DMS153 (cell line): ENCODE data around the gene CAPNS1.
"Not testable (repeated sequence)": the region's sequence is repeated elsewhere in the genome, so short reads cannot be mapped to it uniquely, and the experiment has no call there.

ENCODE experiments used
- DNase-seq: peaks from one replicate; lab custom pipeline; 2025; lab: John Stamatoyannopoulos, UW

CAPNS1 gene

DNA sequence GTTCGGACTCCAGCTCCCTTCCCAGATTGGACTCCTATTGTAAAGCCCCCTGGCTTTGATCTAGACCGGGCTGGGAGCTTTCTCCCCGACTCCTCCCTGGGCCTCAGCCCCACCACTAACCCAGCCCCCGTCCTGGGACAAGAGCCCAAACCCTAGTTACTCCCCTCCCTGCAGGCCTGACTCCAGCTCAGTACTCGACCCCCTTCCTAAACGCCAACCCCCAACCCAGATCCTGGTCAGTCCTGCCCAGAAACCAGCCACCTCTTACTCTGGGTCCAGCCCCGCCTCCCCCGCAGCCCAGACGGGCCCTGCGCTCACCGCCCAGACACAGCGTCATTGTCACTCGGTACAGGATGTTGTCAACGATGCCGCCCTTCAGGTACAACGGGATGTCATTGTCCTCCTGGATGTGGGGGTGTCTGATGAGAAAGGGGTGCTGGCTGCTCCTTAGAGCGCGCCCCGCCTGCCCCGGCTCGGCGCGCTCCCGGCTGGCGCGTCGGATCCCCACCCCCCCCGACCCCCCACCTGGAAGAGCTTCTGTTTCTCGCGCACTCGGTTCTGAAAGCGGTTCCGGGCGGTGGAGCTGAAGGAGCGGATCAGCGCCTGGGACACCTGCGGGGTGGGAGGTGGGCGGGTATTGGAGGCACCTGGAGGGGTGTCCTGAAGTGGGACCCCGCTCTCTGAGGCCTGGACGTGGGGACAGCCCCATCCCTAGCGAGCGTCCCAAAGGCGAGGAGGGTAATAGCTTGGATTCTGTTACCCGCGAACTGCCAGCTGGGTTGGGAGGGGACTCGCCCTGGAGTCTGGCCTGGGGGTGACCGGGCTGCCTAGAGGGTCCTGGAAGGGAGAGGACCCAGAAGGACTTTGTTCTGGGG, 11.5 kb downstream of the CAPNS1 start:
- DNase-seq = no peak

- DNase-seq = no peak
Observed at GRCh38 chr19:36152019-36152351, 12.1 kb downstream of the CAPNS1 start.

GRCh38 chr19:36152352-36153091, 12.7 kb downstream of the CAPNS1 start, which contains the start of gene COX7A1:
COX7A1 (minus strand) TSS chr19:36152447; CDS start chr19:36152407, 40 bp downstream.
- no peak for DNase-seq

DNA sequence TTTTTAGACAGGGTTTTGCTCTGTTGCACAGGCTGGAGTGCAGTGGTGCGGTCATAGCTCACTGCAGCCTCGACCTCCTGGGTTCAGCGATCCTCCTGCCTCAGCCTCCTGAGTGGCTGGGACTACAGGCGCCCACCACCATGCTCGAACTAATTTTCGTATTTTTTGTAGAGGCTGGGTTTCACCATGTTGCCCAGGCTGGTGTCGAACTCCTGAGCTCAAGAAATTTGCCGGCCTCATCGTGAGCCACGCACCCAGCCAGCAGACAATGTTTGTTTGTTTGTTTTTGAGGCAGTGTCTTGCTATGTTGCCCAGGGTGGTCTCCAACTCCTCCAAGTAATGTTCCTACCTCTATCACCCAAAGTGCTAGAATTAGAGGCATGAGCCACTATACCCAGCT, 13.3 kb downstream of the CAPNS1 start:
- DNase-seq = no peak

DNA sequence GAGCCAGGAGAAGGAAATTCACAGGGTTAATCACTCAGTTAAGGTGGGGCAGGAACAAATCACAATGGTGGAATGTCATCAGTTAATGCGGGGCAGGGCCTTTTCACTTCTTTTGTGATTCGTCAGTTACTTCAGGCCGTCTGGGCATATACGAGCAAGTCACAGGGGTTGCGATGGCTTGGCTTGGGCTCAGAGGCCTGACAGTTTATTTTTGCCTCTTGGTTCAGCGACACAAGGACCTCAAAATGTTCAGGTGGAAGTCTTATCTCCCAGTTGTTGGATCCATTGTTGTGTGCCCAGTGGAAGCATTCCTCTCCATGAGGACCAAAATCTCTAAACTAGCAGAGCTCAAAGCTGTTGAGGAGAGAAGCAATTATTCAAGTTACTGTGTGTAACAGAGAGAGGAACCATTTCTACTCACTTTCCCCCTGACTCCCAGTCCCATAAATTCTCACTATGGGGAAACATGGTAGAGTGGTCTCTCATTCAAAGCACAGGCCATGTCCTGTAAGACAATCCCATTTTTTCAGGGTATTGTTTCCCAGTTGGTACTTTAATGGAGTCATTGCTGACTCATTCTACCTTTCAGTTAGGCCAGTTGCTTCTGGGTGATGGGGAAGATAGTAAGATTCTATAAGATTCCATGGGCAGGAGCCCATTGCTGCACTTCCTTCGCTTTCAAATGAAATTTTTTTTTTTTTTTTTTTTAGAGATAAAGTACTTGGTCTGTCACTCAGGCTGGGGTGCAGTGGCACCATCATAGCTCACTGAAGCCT, 21.1 kb downstream of the CAPNS1 start:
- no peak for DNase-seq

- no peak for DNase-seq
Observed at GRCh38 chr19:36163813-36164212, 23.9 kb downstream of the CAPNS1 start.

DNA sequence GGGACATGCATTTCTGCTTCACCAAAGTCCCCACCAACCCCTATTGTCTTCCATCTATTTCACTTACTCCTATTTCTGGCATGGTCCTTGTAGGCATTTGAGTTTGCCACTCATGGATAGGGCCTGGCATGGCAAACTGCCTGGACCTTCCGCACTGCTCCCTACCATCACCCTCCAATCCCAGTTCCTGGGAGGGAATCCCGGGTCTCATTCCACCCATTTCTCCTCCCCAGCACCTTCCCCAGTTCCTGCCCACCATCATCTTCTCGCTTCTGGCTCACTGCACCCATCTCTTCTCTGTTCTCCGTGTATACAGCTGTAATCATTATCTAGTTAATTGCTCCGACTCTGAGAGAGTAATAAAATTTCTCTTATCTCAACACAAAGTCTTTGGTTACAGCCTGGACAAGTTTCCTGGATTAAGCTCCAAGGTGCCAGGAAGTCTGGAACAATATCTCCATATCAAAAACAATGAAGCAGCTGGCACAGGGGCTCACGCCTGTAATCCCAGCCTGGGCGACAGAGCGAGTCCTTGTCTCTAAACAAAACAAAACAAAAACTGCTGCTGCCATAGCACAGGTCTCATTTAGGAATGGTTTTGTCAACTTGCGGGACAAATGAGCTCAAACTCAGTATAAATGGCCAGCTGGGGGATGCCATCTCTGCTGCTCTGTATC, 29.4 kb downstream of the CAPNS1 start:
- peak; percentile 96 for DNase-seq

- DNase-seq = no peak
Observed at GRCh38 chr19:36172852-36173251, 33.0 kb downstream of the CAPNS1 start.

- DNase-seq = not testable (repeated sequence)
Observed at GRCh38 chr19:36173846-36174245, 34.0 kb downstream of the CAPNS1 start.

GRCh38 chr19:36179077-36179476, 39.2 kb downstream of the CAPNS1 start:
- DNase-seq = not testable (repeated sequence)

DNA sequence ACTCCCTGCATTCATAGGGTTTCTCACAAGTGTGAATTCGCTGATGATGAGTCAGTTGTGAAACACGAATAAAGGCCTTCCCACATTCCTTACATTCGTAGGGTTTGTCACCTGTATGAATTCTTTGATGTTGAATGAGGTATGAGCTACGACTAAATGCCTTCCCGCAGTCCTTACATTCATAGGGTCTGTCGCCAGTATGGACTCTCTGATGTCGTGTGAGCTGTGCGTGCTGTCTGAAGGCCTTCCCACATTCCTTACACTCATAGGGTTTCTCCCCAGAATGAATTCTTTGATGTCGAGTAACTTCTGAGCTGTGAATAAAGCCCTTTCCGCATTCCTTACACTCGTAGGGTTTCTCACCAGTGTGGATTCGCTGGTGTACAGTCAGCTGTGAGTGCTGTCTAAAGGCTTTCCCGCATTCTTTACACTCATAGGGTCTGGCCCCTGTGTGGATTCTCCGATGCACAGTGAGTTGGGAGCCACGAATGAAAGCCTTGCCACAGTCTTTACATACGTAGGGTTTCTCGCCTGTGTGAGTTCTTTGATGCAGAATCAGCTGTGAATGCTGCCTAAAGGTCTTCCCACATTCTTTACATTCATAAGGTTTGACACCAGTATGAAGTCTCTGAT, 42.9 kb downstream of the CAPNS1 start:
- DNase-seq = no peak

DNA sequence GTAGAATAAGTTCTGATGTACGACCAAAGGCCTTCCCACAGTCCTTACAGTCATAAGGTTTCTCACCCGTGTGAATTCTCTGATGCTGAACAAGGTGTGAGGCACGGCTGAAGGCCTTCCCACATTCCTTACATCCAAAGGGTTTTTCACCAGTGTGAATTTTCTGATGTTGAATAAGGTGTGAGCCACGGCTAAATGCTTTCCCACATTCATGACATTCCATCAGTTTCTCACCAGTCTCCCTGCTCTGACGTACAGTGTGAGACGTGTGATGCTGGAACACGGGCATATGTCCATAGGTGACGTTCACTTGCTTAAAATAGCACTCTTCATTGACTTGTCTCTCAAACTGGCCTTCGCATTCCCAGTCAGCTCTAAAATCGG, 43.4 kb downstream of the CAPNS1 start:
- no peak for DNase-seq

DNA sequence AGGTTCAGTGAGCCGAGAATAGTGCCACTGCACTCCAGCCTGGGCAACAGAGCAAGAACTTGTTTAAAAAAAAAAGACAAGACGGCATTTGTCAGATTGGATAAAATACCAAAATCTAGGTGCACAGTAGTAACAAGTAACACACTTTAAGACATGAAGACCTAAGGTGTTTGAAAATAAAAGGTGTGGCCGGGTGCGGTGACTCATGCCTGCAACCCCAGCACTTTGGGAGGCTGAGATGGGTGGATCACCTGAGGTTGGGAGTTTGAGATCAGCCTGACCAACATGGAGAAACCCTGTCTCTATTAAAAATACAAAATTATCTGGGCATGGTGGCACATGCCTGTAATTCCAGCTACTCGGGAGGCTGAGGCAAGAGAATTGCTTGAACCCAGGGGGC, 46.9 kb downstream of the CAPNS1 start:
- DNase-seq = not testable (repeated sequence)

GRCh38 chr19:36196249-36196648, 56.4 kb downstream of the CAPNS1 start:
- no peak for DNase-seq

DNA sequence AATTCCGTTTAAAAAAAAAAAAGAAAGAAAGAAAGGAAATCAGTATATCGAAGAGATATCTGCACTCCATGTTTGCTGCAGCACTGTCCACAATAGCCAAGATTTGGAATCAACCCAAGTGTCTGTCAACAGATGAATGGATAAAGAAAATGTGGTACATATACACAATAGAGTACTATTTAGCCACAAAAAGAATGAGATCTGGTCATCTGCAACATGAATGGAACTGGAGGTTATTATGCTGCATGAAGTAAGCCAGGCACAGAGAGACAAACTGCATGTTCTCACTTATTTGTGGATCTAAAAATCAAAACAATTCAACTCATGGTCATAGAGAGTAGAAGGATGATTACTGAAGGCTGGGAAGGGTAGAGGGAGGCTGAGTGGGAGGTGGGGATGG, 58.3 kb downstream of the CAPNS1 start:
- DNase-seq = no peak
